CD4-positive, alpha-beta T cell treated with Interleukin-15 for 1 hour (primary cell): Measurements from ENCODE around the gene TBRG4.
"Not testable (repeated sequence)": the region's sequence is repeated elsewhere in the genome, so short reads cannot be mapped to it uniquely, and the experiment has no call there.

Source experiments
- DNase-seq: peaks from one replicate; pipeline ENCODE4 v3.0.0-alpha.2; 2020

TBRG4 gene

GRCh38 chr7:45111298-45112223 is at the start of gene TBRG4:
TBRG4 (minus strand) TSS chr7:45111697; CDS start chr7:45109237, 2,460 bp downstream.
- DNase-seq: peak; percentile 93

GRCh38 chr7:45161138-45161537 is 49.6 kb upstream of the TBRG4 start:
- no peak for DNase-seq

DNA sequence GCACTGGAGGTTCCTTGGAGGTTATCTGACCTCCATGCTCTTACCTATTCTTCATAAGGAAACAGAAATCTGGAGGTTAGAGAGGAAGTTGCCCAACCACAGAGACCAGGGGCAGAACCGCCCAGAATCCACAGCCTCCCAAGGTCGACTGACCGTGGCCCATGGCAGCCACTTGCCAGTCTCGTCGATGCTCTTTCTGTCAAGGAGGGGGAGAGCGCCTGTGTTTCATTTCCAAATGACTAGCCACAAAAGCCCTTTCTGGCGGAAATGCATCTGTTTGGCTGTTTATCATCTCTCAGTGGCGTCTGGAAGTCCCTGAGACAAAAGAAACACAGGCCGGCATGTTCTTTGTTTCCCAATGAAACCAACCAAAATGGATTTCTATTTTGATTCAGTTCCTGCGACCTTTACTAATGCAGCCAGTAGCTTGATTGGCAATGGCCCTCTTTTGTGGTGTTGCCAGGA is 49.0 kb upstream of the TBRG4 start:
- DNase-seq: no peak

GRCh38 chr7:45159296-45159695 is 47.8 kb upstream of the TBRG4 start:
- DNase-seq: no peak

DNA sequence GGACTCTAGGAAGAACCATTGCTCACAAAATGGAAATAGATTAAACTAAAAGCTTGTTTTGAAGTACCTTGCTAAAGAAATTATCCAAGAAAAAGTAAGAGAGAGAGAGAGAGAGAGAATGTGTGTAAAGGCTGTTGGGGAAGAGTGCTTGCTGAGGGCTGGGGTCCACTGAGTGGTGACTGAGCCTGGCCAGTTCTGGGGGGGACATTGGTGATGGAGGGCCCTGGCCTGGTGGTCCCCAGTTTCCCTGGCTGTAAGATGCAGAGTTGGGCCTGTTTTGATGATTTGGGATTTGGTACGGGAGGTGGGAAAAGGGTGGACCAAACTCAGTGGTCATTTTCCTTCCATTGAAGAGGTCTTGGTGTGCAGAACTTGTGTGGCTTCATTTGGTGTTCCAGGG is 47.0 kb upstream of the TBRG4 start:
- DNase-seq: no peak

DNA sequence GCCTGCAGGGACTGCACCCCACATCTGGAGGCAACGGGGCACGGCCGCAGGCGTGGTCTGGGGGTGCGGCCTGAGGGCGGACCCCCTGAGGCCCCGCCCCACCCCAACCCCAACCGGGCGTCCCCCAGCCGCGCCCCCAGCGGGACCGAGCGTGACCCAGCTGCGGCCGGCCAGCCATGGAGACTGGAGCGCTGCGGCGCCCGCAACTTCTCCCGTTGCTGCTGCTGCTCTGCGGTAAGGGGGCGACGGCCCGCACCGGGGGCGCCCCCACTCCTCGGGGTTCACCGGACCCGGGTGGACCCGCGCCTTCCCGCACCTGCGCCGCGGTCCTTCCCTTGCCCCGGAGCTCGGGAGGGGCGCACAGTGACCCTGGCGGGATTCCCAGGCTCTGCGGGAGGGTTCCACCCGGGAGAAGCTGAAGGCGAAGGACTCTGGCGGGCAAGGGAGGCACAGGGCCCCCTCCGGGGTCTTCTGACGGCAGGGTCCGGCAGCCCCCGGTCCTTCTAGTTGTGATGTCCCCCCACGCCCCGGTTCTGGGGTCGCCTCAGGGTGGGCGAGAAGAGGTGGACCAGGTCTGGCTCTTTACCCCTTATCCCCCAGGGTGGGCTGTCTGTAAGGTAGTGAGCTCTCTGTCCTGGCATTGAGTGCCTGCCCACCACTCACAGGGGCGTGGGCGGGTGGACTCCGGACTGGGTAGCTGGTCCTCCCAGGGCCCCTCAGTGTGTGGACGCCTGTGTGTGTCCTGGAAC is 46.3 kb upstream of the TBRG4 start, which contains the start of gene RAMP3:
Gene RAMP3 (plus strand): TSS at position 139 of the 749 bp plus-strand sequence. CDS start 38 bp downstream, at position 177.
- no peak for DNase-seq

GRCh38 chr7:45157286-45157652 is 45.8 kb upstream of the TBRG4 start:
- no peak for DNase-seq

DNA sequence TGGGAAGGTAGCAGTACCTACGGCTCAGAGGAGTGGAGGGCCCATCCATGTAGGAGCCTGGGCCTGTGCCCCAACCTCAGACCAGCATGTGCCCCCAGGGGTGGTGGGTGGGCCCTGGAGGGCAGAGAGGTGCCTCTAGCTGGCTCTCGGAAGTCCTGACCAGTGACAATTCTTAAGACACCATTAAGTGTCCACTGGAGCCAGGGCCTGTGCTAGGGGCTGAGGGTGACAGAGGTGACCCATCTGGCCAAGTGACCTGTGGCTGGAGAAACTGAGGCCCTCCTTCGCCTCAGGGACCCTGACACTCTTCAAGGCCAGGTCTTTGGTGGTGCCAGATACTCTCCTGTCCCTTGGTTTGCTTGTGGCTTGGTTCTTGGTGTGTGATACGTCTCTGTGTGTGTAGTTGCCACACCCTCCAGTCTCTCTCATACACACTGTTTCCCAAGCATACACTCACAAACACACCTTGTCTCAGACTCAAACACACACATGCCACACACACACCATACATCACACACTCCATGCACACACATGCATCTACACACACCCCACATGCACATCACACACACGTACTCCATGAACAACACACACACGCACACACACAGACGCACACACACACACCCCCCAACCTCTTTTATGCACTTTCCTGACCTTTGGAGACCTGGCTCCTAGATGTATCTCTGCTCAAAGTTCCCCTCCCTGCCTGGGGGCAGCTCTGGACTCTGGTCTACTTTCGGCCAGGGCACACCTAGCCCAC is 45.2 kb upstream of the TBRG4 start:
- DNase-seq: no peak

DNA sequence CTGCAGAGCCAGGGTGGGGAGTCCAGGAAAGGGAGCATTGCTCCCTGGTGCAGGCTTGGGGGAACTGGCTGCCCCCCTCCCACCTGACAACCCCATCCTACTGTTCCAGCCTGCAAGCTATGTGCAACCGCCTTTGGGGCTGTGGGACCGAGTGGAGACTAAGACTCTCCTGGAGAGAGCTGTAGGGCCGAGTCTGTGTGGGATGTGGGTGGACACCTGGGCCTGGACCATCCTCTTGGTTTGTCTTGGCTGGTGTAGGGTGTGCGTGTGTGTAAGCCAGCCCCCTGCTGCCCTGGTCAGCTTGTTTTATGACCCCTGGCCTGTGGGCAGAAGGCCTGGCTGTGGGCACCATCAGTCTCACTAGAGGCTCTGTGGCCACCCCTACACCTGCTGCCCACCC is 44.4 kb upstream of the TBRG4 start:
- no peak for DNase-seq

DNA sequence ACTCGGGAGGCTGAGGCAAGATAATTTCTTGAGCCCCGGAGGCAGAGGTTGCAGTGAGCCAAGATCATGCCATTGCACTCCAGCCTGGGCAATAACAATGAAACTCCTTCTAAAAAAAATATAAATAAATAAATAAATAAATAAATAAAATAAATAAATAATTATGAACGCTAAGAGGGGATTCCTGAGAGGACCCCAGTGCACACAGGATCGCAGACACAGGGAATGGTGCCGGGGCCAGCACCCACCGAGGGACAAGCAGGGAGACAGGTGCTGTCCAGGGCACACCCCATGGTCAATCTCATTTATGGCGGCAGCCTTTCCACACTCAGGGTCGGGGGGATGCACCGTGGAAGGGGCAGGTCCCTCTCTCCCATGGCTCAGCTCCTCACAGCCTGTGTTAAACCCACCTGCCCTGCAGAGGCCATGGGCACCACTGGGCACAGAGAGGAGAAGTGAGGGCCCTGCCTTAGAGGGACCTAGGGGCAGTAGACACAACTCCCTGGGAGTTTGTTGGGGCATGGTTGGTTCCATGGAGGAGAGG is 43.9 kb upstream of the TBRG4 start:
- DNase-seq: no peak

GRCh38 chr7:45153861-45154260 is 42.4 kb upstream of the TBRG4 start:
- not testable (repeated sequence) for DNase-seq

- no peak for DNase-seq
Observed at GRCh38 chr7:45153233-45153632, 41.7 kb upstream of the TBRG4 start.

- DNase-seq: no peak
Observed at GRCh38 chr7:45151967-45152366, 40.5 kb upstream of the TBRG4 start.

- DNase-seq: no peak
Observed at GRCh38 chr7:45151131-45151684, 39.7 kb upstream of the TBRG4 start.

GRCh38 chr7:45150199-45150598 is 38.7 kb upstream of the TBRG4 start:
- DNase-seq: no peak

GRCh38 chr7:45149606-45150005 is 38.1 kb upstream of the TBRG4 start:
- no peak for DNase-seq

GRCh38 chr7:45148653-45148973 is 37.1 kb upstream of the TBRG4 start:
- no peak for DNase-seq

DNA sequence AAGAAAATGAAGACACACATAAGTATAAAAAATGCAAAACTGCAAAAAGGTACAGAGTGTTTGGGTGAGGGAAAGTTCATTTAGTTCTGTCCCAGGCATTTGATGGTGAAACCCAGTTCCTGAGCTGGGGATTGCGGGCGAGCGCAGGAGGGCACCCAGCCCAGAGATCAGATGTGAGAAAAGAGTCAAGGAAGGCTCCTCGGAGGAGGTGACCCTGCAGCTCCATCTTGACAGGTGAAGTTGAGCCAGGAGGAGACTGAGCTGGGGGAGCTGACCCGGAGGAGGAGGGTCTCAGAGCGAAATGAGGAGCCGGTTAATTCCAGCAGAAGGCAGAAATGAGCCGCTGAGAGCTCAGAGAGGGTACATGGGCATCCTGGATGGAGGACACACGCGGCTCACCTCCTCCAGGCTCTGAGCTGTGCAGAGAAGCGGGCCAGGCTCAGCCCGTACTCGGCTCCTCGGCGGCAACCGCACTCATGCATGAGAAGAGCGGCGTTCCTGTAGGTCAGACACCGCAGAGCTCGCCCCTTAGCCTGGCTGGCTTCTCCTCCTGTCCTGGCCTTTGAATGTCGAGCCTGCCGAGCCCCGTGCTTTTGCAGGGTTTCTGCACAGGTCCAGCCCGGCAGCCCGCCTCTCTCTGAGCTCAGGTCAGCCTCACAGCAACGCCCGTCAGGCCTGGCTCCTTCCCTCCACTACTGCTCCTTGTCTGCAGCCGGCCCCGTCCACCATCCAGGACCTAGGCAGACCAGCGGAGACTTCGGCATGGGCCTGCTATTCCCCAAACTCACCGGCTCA is 36.6 kb upstream of the TBRG4 start:
- no peak for DNase-seq

- DNase-seq: no peak
Observed at GRCh38 chr7:45146531-45147379, 35.3 kb upstream of the TBRG4 start.

DNA sequence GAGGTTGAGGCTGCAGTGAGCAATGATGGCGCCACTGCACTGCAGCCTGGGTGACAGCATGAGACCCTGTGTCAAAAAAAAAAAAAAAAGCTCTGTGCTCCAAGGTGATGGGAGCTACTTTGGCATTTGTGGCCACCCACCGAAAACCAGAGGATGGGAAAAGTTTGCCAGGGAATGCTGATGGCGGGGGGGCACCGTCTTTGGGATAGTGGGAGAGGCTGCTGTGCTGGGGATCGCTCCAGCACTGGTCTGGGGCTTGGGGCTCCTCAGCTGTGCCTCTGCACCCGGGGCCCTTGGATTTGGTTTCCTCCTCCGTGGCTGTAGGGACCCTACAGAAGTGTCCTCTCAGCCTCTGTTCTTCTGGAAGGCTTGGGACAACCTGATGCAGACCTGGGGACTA is 34.4 kb upstream of the TBRG4 start:
- DNase-seq: no peak

GRCh38 chr7:45143616-45144015 is 32.1 kb upstream of the TBRG4 start:
- DNase-seq: no peak
